Adipose tissue (tissue), 3 donors: ENCODE results near the gene ZBED1. TPM values are rescaled to one million over a fixed set of nuclear protein-coding genes. Genes with fewer than 3 reads are reported as not detected.

Experiments used
- H3K27ac ChIP-seq: one replicate; pipeline ENCODE4 v1.5.1; 2013; ENCODE audit warnings: low read depth, low read length
- WGBS, 3 donors: extraction: QIAGEN DNeasy Blood & Tissue Kit; methylation state at CpG; one replicate each; pipeline ENCODE4 v1.1.7; 2013; 5-methylcytosine and 5-hydroxymethylcytosine counted together
- polyA plus RNA-seq, 3 donors: library from polyadenylated mRNA; stranded (reverse); fragments of 200-250 nt; gene quantifications; one replicate each; pipeline ENCODE4 v1.2.3, GENCODE V29; 2013
- donor health status: healthy with polysubstance abuse.
- donor health status: Bipolar disorder and iron deficiency.
- donor health status: healthy.

ZBED1 gene
- polyA plus RNA-seq, 3 donors: 16.5 to 27.9 (median 20.5) TPM

GRCh38 chrX:2446815-2447214 lies 54.0 kb downstream of the ZBED1 start:
- 96 to 98% (median 97%) methylated on average over 14 of the region's 14 CpGs for WGBS, 3 donors
- H3K27ac ChIP-seq: no peak overlapping the region

- 90 to 95% (median 94%) methylated on average over 31 of the region's 31 CpGs for WGBS, 3 donors
- H3K27ac ChIP-seq: no peak overlapping the region
Observed at GRCh38 chrX:2445662-2446623, 54.8 kb downstream of the ZBED1 start.

- 68 to 89% (median 87%) methylated on average over 7 of the region's 7 CpGs for WGBS, 3 donors
- H3K27ac ChIP-seq: no peak overlapping the region
Observed at GRCh38 chrX:2442694-2443093, 58.1 kb downstream of the ZBED1 start.

- WGBS, 3 donors: 97 to 98% (median 97%) methylated on average over 5 of the region's 5 CpGs
- no peak overlapping the region for H3K27ac ChIP-seq
Observed at GRCh38 chrX:2441466-2441865, 59.3 kb downstream of the ZBED1 start.

- 86 to 98% (median 93%) methylated on average over 8 of the region's 8 CpGs for WGBS, 3 donors
- no peak overlapping the region for H3K27ac ChIP-seq
Observed at GRCh38 chrX:2439613-2440012, 61.2 kb downstream of the ZBED1 start.

Other genes with a start within 250 kb of the ZBED1 start
- gene DHRSX, start within 50 bp of the ZBED1 start, polyA plus RNA-seq: 10 to 100 TPM in 2 of 3 donors, 1 to 10 TPM in 1; 9.0 to 22.4 (median 16.5) TPM
- 100 to 1,000 TPM; 150 to 408 (median 284) TPM for gene CD99, start 190.3 kb upstream of the ZBED1 start, polyA plus RNA-seq